PC-3 (cell line): ENCODE data around the gene MAGEA8.

Experiments used
- EZH2 ChIP-seq: fragments of 300-600 bp; sonication (generic); IDR thresholded peaks from one replicate; pipeline ENCODE4 v1.6.1; 2017; ENCODE audit warnings: antibody characterized with exemption, mild to moderate bottlenecking, low read length; ENCODE audit not compliant: unreplicated experiment
- TF ChIP-seq, protein P1 (sequence below): fragments of 300-600 bp; sonication (generic); conservative IDR thresholded peaks from 2 replicates; pipeline ENCODE4 v1.5.1; 2017; ENCODE audit warnings: antibody characterized with exemption, low read depth, mild to moderate bottlenecking, low read length

DNA sequence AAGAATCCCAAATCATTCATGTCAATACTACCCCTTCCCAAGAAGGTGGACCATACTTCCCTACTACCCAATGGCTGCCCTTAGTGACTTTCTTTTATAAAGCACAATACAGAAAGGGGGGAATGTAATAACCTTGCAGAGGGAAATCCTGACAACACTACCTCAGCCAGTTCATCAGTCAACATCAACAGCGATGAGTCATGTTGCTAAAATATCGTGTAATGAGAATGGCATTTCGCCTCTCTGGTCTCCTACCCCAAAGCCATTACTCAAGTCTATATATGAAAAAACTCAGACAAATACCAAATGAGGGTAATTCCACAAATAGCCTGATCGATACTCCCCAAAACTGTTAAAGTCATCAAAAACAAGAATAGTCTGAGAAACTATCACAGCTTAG lies 3.3 kb upstream of the MAGEA8 start:
- TF ChIP-seq, protein P1, sequence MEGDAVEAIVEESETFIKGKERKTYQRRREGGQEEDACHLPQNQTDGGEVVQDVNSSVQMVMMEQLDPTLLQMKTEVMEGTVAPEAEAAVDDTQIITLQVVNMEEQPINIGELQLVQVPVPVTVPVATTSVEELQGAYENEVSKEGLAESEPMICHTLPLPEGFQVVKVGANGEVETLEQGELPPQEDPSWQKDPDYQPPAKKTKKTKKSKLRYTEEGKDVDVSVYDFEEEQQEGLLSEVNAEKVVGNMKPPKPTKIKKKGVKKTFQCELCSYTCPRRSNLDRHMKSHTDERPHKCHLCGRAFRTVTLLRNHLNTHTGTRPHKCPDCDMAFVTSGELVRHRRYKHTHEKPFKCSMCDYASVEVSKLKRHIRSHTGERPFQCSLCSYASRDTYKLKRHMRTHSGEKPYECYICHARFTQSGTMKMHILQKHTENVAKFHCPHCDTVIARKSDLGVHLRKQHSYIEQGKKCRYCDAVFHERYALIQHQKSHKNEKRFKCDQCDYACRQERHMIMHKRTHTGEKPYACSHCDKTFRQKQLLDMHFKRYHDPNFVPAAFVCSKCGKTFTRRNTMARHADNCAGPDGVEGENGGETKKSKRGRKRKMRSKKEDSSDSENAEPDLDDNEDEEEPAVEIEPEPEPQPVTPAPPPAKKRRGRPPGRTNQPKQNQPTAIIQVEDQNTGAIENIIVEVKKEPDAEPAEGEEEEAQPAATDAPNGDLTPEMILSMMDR: no peak
- TF ChIP-seq EZH2: no peak
